ENCODE results near the gene SYPL2. TPM values are rescaled to one million over a fixed set of nuclear protein-coding genes. Genes with fewer than 3 reads are reported as not detected.
A peak's percentile ranks its signal among the peaks of the same experiment; 100 is the strongest.
"Not testable (repeated sequence)": the region's sequence is repeated elsewhere in the genome, so short reads cannot be mapped to it uniquely, and the experiment has no call there.

SYPL2 gene
- total RNA-seq, 1 donor from 2014 or later, result not detected

DNA sequence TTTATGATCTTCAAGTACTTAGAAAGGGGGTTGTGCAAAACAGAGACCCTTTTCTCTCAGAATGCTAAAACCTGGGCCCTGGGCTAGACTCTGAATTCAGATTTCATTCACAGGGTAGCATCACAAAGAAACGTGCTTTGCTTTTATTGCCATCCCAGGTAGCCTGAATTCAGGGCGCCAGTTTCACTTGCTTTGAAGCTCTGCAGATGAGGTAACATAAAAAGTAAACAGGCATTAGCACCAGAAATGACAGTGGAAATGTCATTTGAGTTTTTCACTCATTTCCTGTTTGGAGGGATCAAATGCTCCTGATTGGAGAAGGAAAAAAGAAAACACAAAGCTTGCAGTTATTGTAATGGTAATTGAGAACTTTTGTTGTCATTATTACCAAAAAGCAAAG, 2.6 kb downstream of the SYPL2 start:
- DNase-seq (ENCODE audit: low spot score), result no peak
- Mint-ChIP-seq H3K27ac (ENCODE audit: unreplicated experiment) (no peak overlapping the region), H3K27me3 (ENCODE audit: unreplicated experiment) (peaks cover 11% of the 10 kb centered on the region), H3K4me3 (ENCODE audit: unreplicated experiment) (no peak overlapping the region), H3K9me3 (ENCODE audit: unreplicated experiment) (no peaks in the 10 kb centered on the region), H3K36me3 (ENCODE audit: low read depth, unreplicated experiment) (no peaks in the 10 kb centered on the region), H3K4me1 (ENCODE audit: unreplicated experiment) (peaks cover 2% of the 10 kb centered on the region)
- TF ChIP-seq, protein P1, sequence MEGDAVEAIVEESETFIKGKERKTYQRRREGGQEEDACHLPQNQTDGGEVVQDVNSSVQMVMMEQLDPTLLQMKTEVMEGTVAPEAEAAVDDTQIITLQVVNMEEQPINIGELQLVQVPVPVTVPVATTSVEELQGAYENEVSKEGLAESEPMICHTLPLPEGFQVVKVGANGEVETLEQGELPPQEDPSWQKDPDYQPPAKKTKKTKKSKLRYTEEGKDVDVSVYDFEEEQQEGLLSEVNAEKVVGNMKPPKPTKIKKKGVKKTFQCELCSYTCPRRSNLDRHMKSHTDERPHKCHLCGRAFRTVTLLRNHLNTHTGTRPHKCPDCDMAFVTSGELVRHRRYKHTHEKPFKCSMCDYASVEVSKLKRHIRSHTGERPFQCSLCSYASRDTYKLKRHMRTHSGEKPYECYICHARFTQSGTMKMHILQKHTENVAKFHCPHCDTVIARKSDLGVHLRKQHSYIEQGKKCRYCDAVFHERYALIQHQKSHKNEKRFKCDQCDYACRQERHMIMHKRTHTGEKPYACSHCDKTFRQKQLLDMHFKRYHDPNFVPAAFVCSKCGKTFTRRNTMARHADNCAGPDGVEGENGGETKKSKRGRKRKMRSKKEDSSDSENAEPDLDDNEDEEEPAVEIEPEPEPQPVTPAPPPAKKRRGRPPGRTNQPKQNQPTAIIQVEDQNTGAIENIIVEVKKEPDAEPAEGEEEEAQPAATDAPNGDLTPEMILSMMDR (IDR thresholded peaks at IDR 0.05; ENCODE audit: unreplicated experiment), result no peak

DNA sequence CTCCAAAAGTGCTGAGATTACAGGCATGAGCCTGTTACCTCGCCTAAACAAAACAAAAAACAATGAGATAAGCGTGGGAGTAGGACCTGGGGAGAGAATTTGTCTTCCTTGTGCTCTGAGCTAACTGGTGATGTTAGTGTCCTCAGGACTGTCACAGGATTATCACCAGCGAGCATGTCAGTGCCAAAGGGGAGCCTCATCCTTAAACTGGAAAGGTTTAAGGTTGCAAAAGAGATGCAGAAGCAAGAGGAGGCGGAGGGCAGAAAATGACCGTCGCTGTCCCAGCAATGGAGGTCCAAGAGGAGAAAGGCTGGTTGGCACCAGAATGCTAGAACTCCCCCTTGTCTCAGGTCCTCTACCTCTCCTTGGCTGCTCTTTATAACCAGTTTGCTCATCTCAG, 3.9 kb downstream of the SYPL2 start:
- H3K27ac Mint-ChIP-seq (ENCODE audit: unreplicated experiment), result no peak overlapping the region
- TF ChIP-seq, protein P1 (IDR thresholded peaks at IDR 0.05; ENCODE audit: unreplicated experiment), result no peak
- H3K4me3 Mint-ChIP-seq (ENCODE audit: unreplicated experiment), result no peak overlapping the region
- H3K36me3 Mint-ChIP-seq (ENCODE audit: low read depth, unreplicated experiment), result no peaks in the 10 kb centered on the region
- H3K4me1 Mint-ChIP-seq (ENCODE audit: unreplicated experiment), result peaks cover 2% of the 10 kb centered on the region
- no peak for DNase-seq (ENCODE audit: low spot score)
- no peaks in the 10 kb centered on the region for H3K9me3 Mint-ChIP-seq (ENCODE audit: unreplicated experiment)
- H3K27me3 Mint-ChIP-seq (ENCODE audit: unreplicated experiment), result peaks cover 7% of the 10 kb centered on the region

DNA sequence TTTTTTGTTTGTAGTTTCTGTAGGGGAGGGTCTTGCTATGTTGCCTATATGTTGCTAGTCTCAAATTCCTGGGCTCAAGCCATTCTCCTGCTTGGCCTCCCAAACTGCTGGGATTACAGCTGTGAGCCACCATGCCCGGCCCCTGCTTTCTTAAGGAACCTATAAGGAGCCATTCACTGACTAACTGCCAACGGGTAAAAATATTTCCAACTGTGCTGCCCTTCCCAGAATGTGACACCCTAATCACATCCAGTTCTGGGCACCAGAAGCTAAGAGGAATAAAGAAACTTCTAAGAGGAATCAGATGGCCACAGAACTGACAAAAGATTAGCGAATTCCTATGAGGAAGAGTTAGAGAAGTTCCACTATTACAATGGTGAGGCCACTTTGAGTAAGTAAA, 6.4 kb downstream of the SYPL2 start:
- Mint-ChIP-seq H3K4me3 (ENCODE audit: unreplicated experiment) (no peak overlapping the region), H3K4me1 (ENCODE audit: unreplicated experiment) (no peaks in the 10 kb centered on the region), H3K9me3 (ENCODE audit: unreplicated experiment) (no peaks in the 10 kb centered on the region), H3K27me3 (ENCODE audit: unreplicated experiment) (peaks cover 3% of the 10 kb centered on the region), H3K27ac (ENCODE audit: unreplicated experiment) (peak overlapping the region; percentile 59), H3K36me3 (ENCODE audit: low read depth, unreplicated experiment) (no peaks in the 10 kb centered on the region)
- TF ChIP-seq, protein P1 (IDR thresholded peaks at IDR 0.05; ENCODE audit: unreplicated experiment), result no peak
- DNase-seq (ENCODE audit: low spot score), result no peak

DNA sequence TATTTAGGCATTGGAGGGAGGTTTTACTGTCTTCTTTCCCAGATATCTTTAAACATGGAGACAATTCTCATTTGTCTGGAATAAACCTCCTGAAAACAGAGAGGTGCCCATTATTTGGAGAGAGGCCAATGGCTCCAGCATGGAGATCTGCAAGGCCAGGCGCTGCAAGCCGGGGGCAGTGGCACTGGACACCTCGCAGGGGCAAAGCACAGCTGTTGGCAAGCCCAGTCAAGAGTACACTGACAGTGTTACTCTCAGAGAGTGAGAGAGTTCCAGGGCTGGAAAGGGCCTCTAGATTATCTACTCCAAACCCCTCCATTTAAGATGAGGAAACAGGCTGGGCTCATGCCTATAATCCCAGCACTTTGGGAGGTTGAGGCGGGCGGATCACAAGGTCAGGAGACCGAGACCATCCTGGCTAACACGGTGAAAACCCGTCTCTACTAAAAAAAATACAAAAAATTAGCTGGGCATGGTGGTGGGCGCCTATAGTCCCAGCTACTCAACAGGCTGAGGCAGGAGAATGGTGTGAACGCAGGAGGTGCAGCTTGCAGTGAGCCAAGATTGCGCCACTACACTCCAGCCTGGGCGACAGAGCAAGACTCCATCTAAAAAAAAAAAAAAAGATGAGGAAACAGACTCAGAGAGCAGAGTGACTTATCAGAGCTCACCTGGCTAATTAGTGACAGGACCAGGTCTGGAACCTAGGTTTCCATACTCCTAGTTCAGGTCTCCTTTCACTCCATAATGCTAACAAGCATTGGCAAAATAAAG, 7.1 kb downstream of the SYPL2 start:
- not testable (repeated sequence) for H3K4me3 Mint-ChIP-seq (ENCODE audit: unreplicated experiment); DNase-seq (ENCODE audit: low spot score); H3K9me3 Mint-ChIP-seq (ENCODE audit: unreplicated experiment); H3K4me1 Mint-ChIP-seq (ENCODE audit: unreplicated experiment); H3K27me3 Mint-ChIP-seq (ENCODE audit: unreplicated experiment); H3K36me3 Mint-ChIP-seq (ENCODE audit: low read depth, unreplicated experiment)
- peak overlapping the region; percentile 59 for H3K27ac Mint-ChIP-seq (ENCODE audit: unreplicated experiment)

DNA sequence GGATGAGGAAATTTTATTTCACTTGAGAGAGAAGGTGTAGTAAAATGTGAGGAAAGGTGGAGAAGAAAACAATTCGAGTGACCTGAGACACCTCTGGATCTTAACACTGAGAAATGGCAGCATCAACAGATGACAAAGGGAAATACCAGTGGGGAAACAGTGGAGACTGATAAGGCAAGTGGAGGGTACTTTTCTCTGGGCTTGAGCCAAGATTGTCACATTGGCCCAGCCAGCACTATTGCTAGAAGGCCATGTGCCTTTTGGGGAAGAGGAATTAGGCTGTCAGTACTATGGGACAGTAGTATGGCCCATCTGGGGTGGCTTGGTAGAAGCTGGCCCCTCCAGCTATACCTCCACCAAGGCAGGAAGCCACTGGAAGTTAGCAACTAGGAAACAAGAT, 8.4 kb downstream of the SYPL2 start:
- no peaks in the 10 kb centered on the region for H3K36me3 Mint-ChIP-seq (ENCODE audit: low read depth, unreplicated experiment)
- H3K27me3 Mint-ChIP-seq (ENCODE audit: unreplicated experiment), result peaks cover 3% of the 10 kb centered on the region
- H3K4me1 Mint-ChIP-seq (ENCODE audit: unreplicated experiment), result no peaks in the 10 kb centered on the region
- H3K4me3 Mint-ChIP-seq (ENCODE audit: unreplicated experiment), result no peak overlapping the region
- no peak for DNase-seq (ENCODE audit: low spot score)
- H3K9me3 Mint-ChIP-seq (ENCODE audit: unreplicated experiment), result no peaks in the 10 kb centered on the region
- TF ChIP-seq, protein P1 (IDR thresholded peaks at IDR 0.05; ENCODE audit: unreplicated experiment), result no peak
- no peak overlapping the region for H3K27ac Mint-ChIP-seq (ENCODE audit: unreplicated experiment)

All from endothelial cell (in vitro differentiated cells).